Right ventricle myocardium inferior (tissue), 1 donor: ENCODE results near the gene WDR90. TPM values are rescaled to one million over a fixed set of nuclear protein-coding genes. Genes with fewer than 3 reads are reported as not detected.
"Not testable (repeated sequence)": the region's sequence is repeated elsewhere in the genome, so short reads cannot be mapped to it uniquely, and the experiment has no call there.

Experiments used
- ATAC-seq: fragments of 200-7000 bp; cut with Tn5 transposase; one replicate; pipeline ENCODE4 v1.9.1; 2020; ENCODE audit warnings: mild to moderate bottlenecking, moderate library complexity
- DNase-seq: peaks from one replicate; pipeline ENCODE4 v3.0.0; 2021; ENCODE audit errors: missing footprints
- intact Hi-C: fragments of 100-400 bp; cut with DNase I; formaldehyde crosslinking; loops from one replicate; pipeline ENCODE4 v1.11.0; 2022
- total RNA-seq: library from RNA; stranded (reverse); fragmentation: NEBNext Ultra II Directional; extraction: Animal tissue kit (Norgen Biotek cat#: 25700); gene quantifications from one replicate; pipeline ENCODE4 v1.2.1, GENCODE V29; 2021
- donor health status: DM: no; HTN: yes; CAD: no; lungs with severe emphysema.

The WDR90 gene
- total RNA-seq, 1 donor from 2014 or later = 7.7 TPM

DNA sequence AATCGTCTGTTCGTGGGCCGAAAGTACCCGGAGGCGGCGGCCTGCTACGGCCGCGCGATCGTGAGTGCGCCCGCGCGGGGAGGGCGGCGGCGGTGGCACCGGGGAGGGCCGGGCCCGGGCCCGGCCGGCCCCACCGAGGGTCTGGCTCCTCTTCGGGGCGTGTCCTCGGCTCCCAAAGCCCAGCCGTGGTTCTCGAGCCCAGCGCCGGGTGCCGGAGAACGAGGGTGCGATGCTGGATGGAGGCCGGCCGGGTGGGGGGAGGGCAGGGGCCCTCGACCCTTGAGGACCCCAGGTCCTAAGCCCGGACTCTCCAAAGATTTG lies 31.4 kb downstream of the WDR90 start:
- intact Hi-C loops = loop anchor here (10.0 kb wide), 1 partner anchor 1654 kb away; no protein-coding TSS in a partner anchor
- DNase-seq = no peak

DNA sequence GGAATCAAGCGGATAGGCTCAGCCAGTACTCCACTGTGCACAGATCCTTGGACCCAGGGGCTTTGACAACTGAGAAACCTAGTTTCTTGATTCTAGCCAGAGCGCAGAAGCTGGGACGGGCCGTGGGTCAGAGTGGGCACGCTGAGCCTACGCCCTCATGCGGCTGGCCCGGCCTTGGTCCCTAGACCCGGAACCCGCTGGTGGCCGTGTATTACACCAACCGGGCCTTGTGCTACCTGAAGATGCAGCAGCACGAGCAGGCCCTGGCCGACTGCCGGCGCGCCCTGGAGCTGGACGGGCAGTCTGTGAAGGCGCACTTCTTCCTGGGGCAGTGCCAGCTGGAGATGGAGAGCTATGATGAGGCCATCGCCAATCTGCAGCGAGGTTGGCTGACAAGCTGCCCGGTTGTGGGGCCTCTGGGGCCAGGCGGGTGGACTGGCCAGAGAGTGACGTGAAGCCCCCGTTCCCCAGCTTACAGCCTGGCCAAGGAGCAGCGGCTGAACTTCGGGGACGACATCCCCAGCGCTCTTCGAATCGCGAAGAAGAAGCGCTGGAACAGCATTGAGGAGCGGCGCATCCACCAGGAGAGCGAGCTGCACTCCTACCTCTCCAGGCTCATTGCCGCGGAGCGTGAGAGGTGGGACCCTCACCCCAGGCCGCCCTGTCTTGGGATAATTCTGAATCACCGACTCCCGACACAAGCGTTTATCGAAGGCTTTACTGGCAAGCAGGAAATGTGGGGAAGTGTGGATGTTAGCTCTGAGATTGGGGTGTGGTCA lies 32.0 kb downstream of the WDR90 start:
- intact Hi-C loops = loop anchor here (10.0 kb wide), 1 partner anchor 1654 kb away; no protein-coding TSS in a partner anchor
- ATAC-seq (no peak), DNase-seq (no peak)

More for the DNA sequence above, 31.4 kb downstream of the WDR90 start:
- ATAC-seq = no peak

- DNase-seq (no peak), ATAC-seq (no peak)
- intact Hi-C loops = loop anchor here (10.0 kb wide), 1 partner anchor 1653 kb away; no protein-coding TSS in a partner anchor
These were observed 32.7 kb downstream of the WDR90 start for GRCh38 chr16:681746-682427.

GRCh38 chr16:682493-683395 lies 33.6 kb downstream of the WDR90 start:
- DNase-seq (no peak), ATAC-seq (no peak)
- intact Hi-C loops = loop anchor here (10.0 kb wide), 1 partner anchor 1652 kb away; no protein-coding TSS in a partner anchor

DNA sequence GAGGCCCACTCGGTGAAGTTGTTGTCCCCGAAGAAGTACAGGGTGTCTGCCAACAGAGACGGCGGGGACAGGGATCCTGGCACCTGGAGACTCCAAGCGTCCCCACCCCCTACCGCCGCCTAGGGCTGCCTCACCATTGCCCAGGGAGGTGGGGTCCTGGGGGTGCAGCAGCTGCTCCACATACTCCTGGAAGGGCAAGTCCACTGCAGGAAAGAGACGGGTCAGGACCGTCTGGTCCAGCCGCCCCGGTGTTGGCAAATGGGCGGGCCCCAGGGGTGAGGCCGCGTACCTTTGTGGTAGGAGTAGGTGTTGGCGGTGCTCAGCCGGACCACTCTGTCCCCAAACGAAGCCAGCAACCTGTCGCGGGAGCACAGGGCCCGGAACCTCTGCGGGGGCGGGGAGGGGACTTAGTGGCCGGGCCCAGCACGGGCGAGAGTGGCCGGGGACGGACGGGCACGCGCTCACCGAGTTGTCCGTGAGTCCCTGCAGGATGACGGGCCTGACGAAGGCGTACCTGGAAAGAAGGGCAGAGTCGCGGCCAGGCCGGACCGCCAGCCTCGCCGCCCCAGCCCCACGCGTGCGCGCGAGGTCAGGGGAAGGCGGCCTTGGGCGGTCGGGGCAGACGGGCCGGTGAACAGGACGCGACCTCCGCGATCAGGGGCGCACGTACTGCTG lies 34.4 kb downstream of the WDR90 start:
- intact Hi-C loops = loop anchor here (10.0 kb wide), 1 partner anchor 1651 kb away; no protein-coding TSS in a partner anchor
- no peak for DNase-seq
- no peak for ATAC-seq

- DNase-seq = peak; percentile 99
- peak; percentile 76 for ATAC-seq
- intact Hi-C loops = loop anchor here (10.0 kb wide), 1 partner anchor 1651 kb away; no protein-coding TSS in a partner anchor
These were observed 35.1 kb downstream of the WDR90 start, which contains the start of gene JMJD8 for GRCh38 chr16:684071-684794. Gene JMJD8, minus strand, starts transcription at chr16:684334. Its CDS starts 15 bp downstream, at chr16:684319.

GRCh38 chr16:684961-685696 lies 36.0 kb downstream of the WDR90 start:
- no peak for ATAC-seq

DNA sequence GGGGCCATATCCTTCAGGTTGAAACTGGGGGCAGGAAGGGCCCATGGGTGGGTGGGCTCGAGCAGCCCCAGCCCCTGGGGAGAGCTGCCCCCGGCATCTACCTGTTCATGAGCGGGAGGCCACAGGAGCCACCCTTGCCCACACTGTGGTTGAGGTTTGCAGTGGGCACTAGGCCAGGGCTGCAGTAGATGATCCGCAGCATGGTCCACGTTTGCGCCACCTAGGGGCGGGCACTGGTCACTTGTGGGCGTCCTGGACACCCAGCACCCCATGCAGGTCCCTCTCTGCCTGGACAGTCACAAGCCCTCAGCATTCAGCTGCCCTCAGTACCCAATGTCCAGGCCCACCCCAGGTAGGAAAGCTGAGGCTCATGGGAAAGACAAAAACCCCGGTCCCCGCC lies 36.8 kb downstream of the WDR90 start:
- no peak for ATAC-seq
- intact Hi-C loops = loop anchor here (5.0 to 10.0 kb wide), 2 partner anchors 36 to 1649 kb away; partner anchors contain the start of gene ANTKMT
- DNase-seq = no peak

More at GRCh38 chr16:684961-685696, 36.0 kb downstream of the WDR90 start:
- DNase-seq = no peak
- intact Hi-C loops = loop anchor here (5.0 to 10.0 kb wide), 2 partner anchors 37 to 1650 kb away; partner anchors contain the start of gene ANTKMT

DNA sequence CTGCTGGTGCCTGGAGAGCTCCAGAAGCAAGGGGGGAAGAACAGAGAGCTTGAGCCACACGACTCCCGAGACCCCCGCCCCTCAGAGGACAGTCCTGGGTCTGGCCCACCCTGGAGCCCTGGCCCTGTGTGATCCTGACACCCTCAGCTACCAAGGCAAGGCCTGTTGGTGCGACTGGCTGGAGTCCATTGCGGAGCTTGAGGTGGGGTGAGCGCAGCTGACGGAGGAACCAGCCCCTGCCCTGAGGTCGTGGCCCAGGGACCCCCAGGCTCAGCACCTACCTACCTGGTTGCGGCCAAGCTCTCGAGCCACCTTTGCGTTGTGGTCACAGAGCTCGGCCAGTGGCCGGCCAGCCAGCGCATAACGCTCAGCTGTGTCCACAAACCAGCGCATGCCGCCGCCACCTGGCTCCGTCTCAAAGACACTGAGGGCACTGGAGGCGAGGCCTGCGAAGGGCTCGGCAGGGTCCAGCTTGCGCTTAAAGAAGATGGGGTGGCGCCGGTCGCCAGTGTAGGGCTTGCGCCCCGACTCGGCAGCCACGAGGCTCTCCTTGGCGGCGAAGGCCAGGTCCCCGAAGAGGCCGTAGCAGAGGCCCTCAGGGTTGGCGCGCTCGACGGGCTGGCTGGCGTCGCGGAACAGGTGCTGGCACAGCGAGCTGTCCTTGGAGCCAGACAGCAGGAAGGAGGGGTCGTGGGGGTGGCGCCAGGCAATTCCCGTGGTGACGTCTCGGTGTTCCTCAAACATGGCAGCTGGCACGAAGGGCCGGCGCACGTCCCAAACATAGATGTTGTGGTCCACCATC lies 37.5 kb downstream of the WDR90 start:
- intact Hi-C loops = loop anchor here (5.0 to 10.0 kb wide), 2 partner anchors 36 to 1648 kb away; partner anchors contain the start of gene ANTKMT
- no peak for DNase-seq
- ATAC-seq = no peak

DNA sequence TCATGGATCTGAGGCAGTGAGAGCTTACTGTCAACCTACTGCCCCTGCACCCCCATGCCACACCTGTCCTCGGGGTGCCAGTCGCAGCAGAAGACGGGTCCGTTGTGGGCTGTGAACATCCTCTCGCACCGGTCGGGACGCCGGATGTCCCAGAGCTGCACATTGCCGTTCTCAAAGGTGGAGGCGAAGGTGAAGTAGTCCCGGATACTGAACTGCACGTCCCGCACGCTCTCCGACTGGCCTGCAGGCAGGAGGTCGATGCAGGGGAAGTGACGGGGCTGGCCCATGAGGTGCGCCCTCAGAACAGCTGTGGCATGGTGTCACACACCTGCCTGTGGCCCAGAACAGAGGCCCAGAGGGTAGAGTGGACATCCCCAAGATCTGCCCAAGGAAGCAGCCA lies 38.3 kb downstream of the WDR90 start:
- no peak for ATAC-seq
- intact Hi-C loops = loop anchor here (5.0 to 10.0 kb wide), 2 partner anchors 35 to 1647 kb away; partner anchors contain the start of gene ANTKMT
- no peak for DNase-seq

GRCh38 chr16:689175-689897 lies 40.2 kb downstream of the WDR90 start:
- ATAC-seq = no peak
- intact Hi-C loops = loop anchor here (5.0 to 10.0 kb wide), 2 partner anchors 33 to 1645 kb away; partner anchors contain the start of gene ANTKMT
- DNase-seq = no peak

- ATAC-seq, intact Hi-C loops, DNase-seq: not testable (repeated sequence)
These were observed 42.1 kb downstream of the WDR90 start for GRCh38 chr16:691242-691641.

- intact Hi-C loops = no loop called here
- no peak for ATAC-seq
- no peak for DNase-seq
These were observed 43.4 kb downstream of the WDR90 start for GRCh38 chr16:692356-693108.

- intact Hi-C loops = no loop called here
- no peak for DNase-seq
These were observed 44.2 kb downstream of the WDR90 start for GRCh38 chr16:693364-693763.

More at GRCh38 chr16:693364-693763, 44.2 kb downstream of the WDR90 start:
- no peak for ATAC-seq
